Daoy (cell line): Measurements from ENCODE around the gene PAQR6. TPM values are rescaled to one million over a fixed set of nuclear protein-coding genes. Genes with fewer than 3 reads are reported as not detected.

Experiments used
- DNase-seq: peaks from one replicate; pipeline ENCODE4 v3.0.0-alpha.2; 2015; ENCODE audit warnings: low read depth
- total RNA-seq: library from RNA; depleted of rRNA; stranded (reverse); fragments of >200 nt; shearing (Covaris generic); gene quantifications from 2 replicates; pipeline ENCODE4 v1.2.3, GENCODE V29; 2014; rRNA removed

Gene PAQR6, protein sequence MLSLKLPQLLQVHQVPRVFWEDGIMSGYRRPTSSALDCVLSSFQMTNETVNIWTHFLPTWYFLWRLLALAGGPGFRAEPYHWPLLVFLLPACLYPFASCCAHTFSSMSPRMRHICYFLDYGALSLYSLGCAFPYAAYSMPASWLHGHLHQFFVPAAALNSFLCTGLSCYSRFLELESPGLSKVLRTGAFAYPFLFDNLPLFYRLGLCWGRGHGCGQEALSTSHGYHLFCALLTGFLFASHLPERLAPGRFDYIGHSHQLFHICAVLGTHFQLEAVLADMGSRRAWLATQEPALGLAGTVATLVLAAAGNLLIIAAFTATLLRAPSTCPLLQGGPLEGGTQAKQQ
- 0.11 TPM in 1 of 2 replicates, not detected in the other for total RNA-seq

DNA sequence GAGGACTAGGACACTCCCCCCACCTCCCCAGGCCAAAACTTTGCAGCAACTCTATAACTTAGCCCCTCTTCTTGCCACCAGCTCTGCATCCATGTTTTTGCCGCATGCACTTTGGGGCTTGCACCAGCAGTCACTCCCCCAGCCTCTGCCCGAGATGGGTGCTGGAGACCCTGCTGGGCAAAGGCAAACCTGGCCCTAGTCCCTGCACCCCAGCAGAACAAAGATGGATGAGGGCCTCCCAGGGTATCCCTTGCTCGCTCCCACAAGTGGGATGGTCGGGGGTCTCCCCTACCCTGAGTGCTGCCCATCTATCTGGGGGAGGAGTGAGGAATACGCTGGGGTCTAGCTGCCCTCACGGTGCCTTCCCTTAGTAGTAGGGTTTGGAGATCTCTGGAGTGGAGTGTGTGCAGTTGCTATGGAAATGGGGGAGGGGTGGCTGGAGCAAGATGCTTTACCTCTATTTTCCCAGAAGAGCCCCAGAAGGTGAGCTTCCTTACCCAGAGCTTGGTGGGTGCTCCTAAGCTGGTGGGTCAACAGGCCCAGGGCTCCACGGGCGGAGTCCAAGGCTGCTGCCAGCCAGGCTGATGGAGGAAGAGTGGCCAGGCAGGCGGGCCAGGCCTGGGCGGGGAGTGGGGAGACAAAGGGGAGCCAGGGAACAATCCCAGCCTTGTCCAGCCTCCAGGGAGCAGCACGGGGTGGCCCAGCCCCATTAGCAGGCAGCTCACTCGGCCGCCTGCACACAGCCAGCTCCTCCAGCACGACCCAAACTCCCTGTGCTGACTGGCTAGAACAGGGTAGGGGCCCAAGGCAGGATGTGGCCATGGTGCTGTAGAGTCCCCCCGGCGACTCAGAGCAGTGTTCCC lies at the start of gene PAQR6:
Gene PAQR6 (minus strand): TSS at position 597 of the 863 bp plus-strand sequence. CDS start 1,325 bp downstream, outside the sequence.
- no peak for DNase-seq

DNA sequence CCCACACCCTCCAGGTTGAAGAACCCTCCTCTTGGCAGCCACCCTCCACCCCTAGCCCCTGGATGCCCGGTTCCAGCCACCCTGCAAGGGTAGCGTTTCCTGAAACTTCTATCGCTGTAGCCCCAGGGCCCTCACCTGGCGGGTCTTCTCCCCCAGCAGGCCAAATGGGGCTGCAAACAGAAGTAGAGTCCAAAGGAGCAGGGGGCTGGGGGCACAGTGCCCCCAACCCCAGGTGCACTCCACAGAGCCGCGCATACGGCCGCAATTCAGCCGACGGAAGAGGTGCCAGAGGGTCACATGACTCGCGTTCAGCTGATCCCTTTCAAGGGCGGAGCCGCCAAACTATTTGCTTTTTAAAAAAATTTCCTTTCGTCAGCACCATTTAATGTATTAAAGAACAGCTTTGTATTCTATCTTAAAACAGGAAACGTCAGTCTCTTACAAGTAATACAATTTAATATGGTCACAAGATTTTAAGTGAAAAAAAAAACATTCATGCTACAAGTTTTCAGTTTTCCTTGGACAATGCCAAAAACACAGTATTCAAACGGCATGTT lies 47.6 kb upstream of the PAQR6 start, which contains the start of gene GLMP:
Gene GLMP (minus strand): TSS at position 289 of the 557 bp plus-strand sequence. CDS start 34 bp downstream, at position 255.
- DNase-seq = peak; percentile 64

DNA sequence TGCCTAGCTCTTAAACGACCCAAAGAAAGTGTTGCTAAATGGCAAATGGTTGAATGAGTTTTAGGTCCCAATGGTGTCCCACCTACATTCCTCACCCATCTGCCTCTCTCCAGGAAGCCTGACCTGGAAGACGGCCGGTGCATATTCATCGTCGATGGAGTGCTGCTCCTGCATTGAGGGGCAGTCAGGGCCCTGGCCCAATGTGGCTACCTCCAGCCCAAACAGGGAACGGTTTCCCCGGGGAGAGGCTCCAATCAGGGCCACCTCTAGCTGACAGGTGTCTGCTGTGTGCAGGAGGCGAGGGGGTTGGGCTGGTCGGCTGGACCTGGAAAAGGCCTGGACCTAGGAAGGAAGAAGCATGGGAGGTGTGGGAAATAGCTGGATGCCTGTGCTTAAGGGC lies 46.0 kb upstream of the PAQR6 start:
- DNase-seq = no peak

DNA sequence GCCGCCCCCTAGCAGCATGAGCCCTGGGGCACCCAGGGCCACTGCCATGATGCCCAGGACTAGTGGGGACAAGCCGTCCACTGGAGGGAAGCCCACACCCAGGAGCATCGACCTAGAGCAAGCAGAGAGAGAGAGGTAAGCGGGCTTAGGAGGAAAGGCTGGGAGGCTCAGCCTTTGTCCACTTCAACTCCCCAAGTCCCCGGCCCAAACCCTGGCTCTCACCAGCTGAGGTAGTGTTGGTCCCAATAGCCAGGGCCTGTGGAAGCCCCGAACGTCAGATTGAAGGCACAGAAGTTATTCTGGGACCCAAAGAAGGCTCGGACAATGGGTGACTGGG lies 45.2 kb upstream of the PAQR6 start:
- no peak for DNase-seq

DNA sequence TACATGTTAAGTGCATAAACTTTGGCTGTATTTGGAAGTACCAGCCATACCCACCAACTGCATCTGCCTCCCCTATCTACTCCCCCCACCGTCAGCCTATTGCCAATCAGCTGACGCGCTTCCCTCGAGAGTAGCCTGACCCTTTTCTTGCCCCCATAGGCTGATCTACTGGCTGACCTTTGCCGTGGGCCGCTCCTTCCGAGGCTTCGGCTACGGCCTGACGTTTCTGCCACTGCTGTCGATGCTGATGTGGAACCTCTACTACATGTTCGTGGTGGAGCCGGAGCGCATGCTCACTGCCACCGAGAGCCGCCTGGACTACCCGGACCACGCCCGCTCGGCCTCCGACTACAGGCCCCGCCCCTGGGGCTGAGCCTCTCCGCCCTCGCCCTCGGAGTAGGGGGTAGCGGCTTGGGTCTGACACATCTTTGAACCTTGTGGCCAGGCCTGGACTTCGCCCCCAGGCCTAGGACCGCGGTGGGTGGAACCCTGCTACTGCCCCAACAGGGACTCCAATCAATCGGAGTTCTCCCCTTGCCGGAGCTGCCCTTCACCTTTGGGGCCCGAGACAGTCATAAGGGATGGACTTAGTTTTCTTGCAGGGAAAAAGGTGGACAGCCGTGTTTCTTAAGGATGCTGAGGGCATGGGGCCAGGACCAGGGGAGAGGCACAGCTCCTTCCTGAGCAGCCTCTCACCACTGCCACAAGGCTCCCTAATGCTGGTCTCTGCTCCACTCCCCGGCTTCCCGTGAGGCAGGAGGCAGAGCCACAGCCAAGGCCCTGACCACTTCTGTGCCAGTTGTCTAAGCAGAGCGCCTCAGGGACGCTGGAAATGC lies 43.6 kb upstream of the PAQR6 start:
- peak; percentile 82 for DNase-seq

DNA sequence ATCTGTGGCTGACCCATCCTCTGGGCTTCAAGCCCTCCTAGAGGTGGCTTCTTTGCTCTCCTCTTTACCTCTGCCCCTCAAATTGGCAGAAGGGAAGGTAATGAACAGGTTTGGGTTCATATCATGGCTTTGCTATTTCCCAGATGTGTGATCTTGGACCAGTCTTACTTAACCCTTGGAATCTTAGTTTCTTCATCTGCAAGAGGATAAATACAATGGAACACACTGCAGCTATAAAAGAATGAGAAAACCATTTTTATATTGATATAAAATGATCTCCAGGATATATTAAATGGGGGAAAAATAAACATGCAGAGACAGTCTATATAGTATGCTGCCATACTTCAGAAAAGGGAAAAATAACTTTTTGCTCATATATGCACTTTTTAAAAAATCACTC lies 42.0 kb upstream of the PAQR6 start:
- DNase-seq = no peak

DNA sequence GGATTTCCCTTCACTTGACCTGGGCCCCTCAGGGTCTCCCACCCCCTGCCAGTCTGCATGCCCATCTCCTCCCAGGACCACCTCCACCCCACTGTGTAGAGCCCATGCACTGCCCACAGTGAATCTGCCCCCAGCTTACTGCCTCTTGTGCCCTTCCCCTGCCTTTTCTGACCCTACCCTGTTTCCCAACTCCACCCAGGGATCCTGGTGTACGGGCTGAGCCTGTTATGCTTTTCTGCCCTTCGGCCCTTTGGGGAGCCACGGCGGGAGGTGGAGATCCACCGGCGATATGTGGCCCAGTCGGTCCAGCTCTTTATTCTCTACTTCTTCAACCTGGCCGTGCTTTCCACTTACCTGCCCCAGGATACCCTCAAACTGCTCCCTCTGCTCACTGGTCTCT lies 38.2 kb upstream of the PAQR6 start:
- DNase-seq = no peak

DNA sequence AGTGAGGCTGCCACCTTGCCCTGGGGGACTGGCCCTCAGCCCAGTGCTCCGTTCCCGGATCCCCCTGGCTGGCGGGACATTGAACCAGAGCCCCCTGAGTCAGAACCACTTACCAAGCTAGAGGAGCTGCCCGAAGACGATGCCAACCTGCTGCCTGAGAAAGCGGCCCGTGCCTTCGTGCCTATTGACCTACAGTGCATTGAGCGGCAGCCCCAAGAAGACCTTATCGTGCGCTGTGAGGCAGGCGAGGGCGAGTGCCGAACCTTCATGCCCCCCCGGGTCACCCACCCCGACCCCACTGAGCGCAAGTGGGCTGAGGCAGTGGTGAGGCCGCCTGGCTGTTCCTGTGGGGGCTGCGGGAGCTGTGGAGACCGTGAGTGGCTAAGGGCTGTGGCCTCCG lies 37.6 kb upstream of the PAQR6 start:
- no peak for DNase-seq

DNA sequence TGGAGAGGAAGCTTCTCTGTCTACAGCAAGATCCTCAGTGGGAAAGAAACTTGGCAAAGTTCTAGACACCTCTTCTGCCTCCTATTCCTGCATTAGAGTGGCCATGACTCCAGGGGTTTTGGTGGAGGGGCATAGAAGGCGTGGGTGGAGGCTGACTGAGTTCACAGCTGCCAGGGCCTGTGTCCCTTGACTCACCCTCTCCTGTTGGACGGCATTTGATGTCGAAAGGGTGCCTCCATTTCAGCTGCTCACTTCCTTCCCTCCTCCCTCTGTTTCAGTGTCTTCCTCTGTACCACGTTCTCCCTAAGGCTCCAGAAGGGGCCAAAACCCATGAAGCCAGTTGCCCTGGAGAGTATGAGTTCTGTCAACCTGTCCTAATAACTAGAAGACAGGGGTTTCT lies 36.9 kb upstream of the PAQR6 start:
- no peak for DNase-seq

DNA sequence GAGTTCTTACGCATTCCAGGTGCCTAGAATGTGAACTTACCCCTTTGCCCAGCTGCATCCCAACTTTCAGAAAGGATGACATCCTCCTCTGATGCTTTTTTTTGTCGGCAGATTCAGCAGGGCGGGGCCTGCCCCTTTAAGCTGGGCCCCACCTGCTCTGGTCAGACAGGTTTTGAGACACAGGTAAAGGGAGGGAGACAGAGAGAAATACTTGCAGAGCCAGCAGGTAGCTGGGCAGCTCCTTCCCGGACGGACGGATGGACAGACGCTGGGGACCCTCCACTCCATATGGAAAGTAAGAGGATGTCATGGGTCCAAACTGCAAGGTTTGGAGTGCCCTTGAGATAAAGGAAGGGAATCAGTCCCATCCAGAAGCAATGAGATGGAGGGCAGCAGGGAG lies 36.3 kb upstream of the PAQR6 start, which contains the start of gene TMEM79:
Gene TMEM79 (plus strand): TSS at position 214 of the 400 bp plus-strand sequence. CDS start 902 bp downstream, outside the sequence.
- DNase-seq = no peak

DNA sequence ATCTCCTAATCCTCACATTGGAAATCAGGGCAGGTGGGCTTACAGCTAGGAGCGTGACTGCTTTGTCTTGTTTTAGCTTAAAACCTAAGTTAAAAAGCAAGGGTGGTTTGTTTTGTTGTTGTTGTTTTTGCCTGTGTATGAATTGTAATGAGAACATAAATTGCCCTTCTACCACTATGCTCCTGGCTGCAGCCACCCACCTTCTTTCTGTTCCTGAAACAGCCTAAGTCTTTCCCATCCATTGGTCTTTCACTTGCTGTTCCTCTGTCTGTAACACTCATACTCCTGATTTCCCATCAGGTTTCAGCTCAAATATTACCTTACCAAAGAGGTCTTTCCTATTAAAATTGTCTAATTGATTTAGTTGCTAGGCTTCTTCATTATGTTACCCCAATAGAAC lies 35.7 kb upstream of the PAQR6 start:
- DNase-seq = no peak

DNA sequence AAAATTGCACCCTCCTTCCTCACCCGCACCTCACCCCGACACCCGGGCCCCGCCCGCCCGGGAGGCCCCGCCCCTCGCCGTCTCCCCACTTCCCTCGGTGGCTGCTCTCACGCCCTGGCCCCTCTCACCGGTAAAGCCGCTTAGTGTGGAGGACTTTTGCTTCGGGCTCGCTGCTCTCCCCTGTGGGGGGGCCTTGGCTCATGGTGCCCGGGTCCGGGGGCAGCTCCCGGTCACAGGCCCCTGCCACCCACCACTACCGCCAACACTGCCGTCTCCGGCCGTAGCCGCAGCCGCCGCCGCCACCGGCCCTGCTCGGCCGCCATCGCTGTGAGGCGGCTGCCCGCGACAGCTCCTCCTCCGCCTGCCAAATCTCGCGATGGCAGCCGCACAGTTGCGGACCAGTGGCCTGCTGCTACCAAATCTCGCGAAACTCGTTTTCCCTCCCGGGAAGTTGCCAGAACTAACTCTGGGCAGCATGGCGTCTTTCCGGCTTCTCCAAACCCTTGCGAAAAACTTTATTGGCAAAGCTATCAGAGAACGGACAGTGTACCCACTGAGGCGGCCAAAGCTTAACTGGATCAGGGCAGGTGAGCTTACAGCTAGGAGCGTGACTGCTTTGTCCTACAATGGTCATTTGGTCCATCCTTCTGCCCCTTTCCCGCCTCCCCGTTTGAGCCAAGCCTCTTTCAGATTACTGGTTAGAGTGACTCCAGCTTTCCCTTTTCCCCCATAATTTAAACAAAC lies 34.8 kb upstream of the PAQR6 start, which contains the start of gene SMG5:
Gene SMG5 (minus strand): TSS at position 347 of the 744 bp plus-strand sequence. CDS start 145 bp downstream, at position 202.
- DNase-seq = peak; percentile 99

DNA sequence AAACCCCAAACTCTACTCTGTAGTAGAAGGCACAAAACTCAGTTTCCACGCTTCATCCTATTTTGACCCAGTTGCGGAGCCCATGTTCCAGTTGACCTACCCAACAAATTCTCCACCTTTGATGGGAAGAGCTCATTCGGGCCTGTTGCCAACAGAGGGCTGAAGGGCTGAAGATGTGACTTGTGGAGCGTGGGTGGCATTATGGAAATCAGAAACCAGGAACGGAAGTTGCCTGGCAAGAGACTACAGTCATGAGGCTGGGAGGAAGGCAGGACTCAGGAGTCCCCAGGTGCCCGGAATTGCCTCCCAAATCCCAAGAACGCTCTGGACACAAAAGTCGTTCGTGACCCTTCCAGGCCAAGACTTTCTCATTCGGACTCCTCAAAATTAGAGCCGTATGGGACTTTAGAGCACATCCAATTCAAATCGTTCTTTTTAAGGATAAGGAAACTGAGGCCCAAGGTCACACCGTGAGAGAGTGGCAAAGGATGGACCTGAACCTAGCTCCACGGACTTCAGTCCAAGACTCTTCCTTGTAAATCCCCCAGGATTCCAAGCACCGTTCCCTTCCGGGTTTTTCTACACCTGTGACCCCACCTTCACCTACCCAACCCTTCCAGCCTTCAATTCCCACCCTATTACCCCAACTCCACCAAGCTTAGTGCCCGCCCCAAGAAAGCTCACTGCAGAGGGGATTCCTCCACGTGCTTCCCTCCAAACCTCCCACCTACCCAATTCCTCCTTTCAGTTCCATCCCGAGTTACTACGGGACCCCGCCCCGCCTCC lies 34.0 kb upstream of the PAQR6 start:
- DNase-seq = peak; percentile 51

DNA sequence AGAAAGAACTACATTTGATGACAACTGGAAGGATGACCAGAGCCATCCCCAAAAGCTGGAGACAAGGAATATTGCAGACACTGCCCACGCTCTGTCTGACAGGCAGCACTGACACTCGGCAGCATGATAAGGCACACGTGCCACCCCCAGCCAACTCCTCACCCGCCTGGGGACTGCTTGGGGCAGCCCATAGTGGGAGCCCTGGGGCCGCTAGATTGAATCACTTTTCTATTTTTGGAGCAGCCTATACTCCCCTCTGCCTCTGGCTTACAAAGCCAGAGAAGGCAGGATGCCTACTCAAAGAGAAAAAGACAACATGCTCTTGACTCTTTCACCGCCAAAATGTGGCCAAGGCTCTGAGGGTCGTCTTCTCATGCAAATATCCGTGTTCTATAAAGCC lies 33.4 kb upstream of the PAQR6 start:
- DNase-seq = peak; percentile 48

DNA sequence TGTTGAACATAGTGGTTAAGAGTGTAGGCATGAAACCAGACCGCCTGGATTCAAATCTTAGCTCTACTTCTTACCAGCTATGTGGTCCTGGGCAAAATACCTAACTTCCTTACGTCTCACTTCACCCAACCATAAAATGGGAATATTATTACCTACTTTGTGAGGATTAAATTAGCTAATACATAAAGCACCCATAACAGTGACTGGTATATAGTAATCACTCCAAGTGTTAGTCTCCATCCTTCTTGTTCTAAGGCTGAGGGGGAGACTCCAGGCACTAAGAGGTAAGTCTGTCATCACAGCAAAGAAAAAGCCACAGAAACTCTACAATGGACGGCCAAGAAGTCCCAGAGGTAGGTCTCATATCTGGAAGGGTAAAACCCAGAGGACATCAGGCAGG lies 32.0 kb upstream of the PAQR6 start:
- no peak for DNase-seq

DNA sequence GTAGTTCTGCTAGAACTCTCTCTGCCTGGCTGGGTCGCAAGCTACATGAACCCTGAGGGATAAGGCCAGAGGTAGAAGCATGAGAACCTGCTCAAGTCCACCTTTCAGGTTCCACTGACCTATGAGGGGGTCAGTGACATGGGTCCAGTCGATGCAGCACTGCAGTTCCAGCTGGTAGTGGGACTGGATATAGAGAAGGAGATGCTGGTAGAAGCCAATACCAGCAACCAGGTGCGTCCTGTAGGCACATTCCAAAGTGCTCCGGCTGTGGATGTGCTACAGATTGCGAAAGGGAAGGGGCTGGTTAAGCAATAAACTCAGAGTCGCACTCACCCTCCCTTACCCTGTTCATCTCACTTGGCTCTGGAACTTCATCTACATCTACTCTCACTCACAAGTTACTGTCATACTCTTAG lies 29.1 kb upstream of the PAQR6 start:
- no peak for DNase-seq

DNA sequence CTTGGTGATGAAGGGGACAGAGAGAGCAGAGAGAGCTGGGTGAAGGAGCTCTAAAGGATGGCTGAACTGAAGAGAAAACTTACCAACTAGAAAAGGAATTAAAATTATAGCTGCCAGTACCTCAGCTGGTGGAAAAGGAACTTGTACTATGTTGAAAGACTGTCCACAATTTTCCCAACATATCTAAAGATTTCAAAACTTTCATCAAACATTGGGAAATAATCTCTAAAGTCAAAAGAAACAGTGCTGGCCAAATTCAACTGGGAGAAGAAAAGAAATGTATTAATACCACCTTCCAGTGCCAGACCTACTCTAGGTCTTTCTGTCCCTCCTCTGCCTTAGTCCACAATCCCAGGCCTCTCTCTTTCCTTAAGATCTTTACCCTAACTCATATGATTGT lies 28.7 kb upstream of the PAQR6 start:
- no peak for DNase-seq

DNA sequence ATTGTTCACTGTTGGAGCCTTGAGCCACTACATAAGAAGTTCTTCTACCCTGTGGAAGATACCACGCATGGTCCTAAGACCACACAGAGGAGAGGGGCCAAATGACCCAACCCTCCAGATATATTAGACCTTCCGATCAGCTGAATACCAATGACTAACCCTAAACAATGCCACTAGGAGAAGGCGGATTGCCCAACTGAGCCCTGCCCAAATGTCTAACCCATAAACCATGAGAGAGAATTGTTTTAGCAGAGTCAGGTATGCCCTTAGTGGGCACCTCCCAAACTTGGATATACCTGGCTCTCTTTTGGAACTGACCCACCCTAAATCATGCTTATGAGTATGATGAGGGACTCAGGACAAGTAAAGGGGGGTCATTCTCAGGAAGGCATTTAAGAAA lies 22.5 kb upstream of the PAQR6 start:
- no peak for DNase-seq

DNA sequence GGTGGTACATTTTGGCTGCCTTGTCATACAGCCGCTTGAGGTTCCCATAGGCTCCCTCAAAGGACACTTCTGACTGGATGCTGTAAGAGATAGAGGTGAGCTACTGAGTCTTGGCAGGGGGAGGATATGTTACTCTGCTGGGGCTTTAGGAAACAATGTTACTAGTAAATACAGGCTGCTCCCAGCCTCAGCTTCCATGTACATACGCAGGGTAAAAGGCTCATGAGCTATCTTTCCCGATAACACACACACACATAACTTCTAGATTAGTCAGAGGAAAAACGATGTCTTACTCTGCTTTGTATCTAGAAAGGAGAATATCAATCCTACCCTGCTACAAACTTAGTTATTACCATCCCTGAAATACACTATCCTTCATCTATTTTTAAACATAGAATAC lies 20.5 kb upstream of the PAQR6 start:
- DNase-seq = no peak

DNA sequence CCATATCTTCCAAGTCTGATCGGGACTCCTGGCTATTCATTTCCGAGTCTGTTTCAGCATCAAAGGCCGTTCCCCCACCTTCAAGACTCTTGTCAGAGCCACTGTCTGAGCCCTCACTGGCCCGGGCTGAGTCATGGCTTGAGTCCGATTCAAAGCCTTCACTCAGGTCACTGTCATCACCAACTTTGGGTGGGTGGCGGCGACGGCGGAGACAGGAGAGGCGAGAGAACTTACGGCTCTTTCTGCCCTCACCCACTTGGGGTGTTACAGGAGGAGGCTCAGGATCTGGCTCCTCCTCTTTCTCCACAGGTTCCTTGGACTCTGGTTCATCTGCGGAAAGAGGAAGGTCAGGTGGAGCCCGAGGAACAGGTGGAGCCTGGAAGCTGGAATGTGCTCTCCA lies 18.2 kb upstream of the PAQR6 start:
- no peak for DNase-seq
